Ascending aorta (tissue), 2 donors: Measurements from ENCODE around the gene EIF2B5. TPM values are rescaled to one million over a fixed set of nuclear protein-coding genes. Genes with fewer than 3 reads are reported as not detected.
A peak's percentile ranks its signal among the peaks of the same experiment; 100 is the strongest.

Experiments
- DNase-seq, 2 donors: peaks; one replicate each; pipeline ENCODE4 v3.0.0-alpha.2; 2019; ENCODE audit warnings: low spot score in 2 of 2
- H3K27ac ChIP-seq, 2 donors: fragments of 200-600 bp; sonication (generic); one replicate each; pipeline ENCODE4 v1.5.1; 2016 to 2017; ENCODE audit warnings: mild to moderate bottlenecking in 1 of 2
- H3K27me3 ChIP-seq: fragments of 200-600 bp; sonication (generic); one replicate; pipeline ENCODE4 v1.5.1; 2017
- H3K36me3 ChIP-seq, 2 donors: fragments of 200-600 bp; sonication (generic); one replicate each; pipeline ENCODE4 v1.5.1; 2016
- H3K4me1 ChIP-seq, 2 donors: fragments of 200-600 bp; sonication (generic); one replicate each; pipeline ENCODE4 v1.5.1; 2016 to 2017; ENCODE audit warnings: mild to moderate bottlenecking in 1 of 2
- H3K4me3 ChIP-seq, 2 donors: fragments of 200-600 bp; sonication (generic); one replicate each; pipeline ENCODE4 v1.5.1; 2016 to 2017; ENCODE audit warnings: mild to moderate bottlenecking in 1 of 2
- H3K9me3 ChIP-seq, 2 donors: fragments of 200-600 bp; sonication (generic); one replicate each; pipeline ENCODE4 v1.5.1; 2016
- CTCF ChIP-seq, 3 experiments: fragments of 200-600 bp in 2 of 3; fragments of 450-650 bp in 1 of 3; sonication (generic) in 2 of 3; IDR thresholded peaks; one replicate each; pipeline ENCODE4 v1.5.1; 2016 to 2019; ENCODE audit warnings: antibody characterized with exemption in 3 of 3, mild to moderate bottlenecking in 1 of 3, moderate library complexity in 1 of 3
- intact Hi-C: fragments of 100-400 bp; cut with DNase I; formaldehyde crosslinking; loops from one replicate; pipeline ENCODE4 v1.15.1; 2023
- total RNA-seq: library from RNA; depleted of rRNA; stranded (reverse); fragments of >200 nt; gene quantifications from one replicate; pipeline ENCODE4 v1.1.0, GENCODE V29; 2016

EIF2B5 gene
- total RNA-seq, 1 donor from 2014 or later = 24.7 TPM

- DNase-seq = no peak
- Histone ChIP-seq H3K4me3 (peak overlapping the region; percentile 96 to 97), H3K4me1 (peaks cover 11 to 18% of the 10 kb centered on the region in 2 donors), H3K27me3 (no peaks in the 10 kb centered on the region), H3K27ac (peak overlapping the region; percentile 91 to 96), H3K36me3 (peaks cover 45 to 52% of the 10 kb centered on the region in 2 donors), H3K9me3 (no peaks in the 10 kb centered on the region)
- no peak for TF ChIP-seq CTCF (IDR thresholded peaks at IDR 0.05)
- intact Hi-C loops = loop anchor here (10.0 kb wide), 1 partner anchor 291 kb away; the partner anchor contains the start of gene PARL
Measured at GRCh38 chr3:184175506-184175905, 40.3 kb downstream of the EIF2B5 start.

- Histone ChIP-seq H3K27me3 (no peaks in the 10 kb centered on the region), H3K27ac (peak overlapping the region; percentile 91 to 96), H3K36me3 (peaks cover 45 to 52% of the 10 kb centered on the region in 2 donors), H3K4me1 (peaks cover 11 to 18% of the 10 kb centered on the region in 2 donors), H3K9me3 (no peaks in the 10 kb centered on the region), H3K4me3 (peak overlapping the region; percentile 96 to 97)
- no peak for DNase-seq
- intact Hi-C loops = loop anchor here (1.0 to 10.0 kb wide), 2 partner anchors 10 to 291 kb away; partner anchors contain the start of genes ABCF3 and PARL
- TF ChIP-seq CTCF (IDR thresholded peaks at IDR 0.05) = no peak
Measured at GRCh38 chr3:184175981-184176376, 40.8 kb downstream of the EIF2B5 start.

GRCh38 chr3:184176377-184177330, 41.5 kb downstream of the EIF2B5 start:
- Histone ChIP-seq H3K27ac (peak overlapping the region; percentile 91 to 96), H3K4me3 (peak overlapping the region; percentile 96 to 97), H3K9me3 (no peaks in the 10 kb centered on the region), H3K4me1 (peaks cover 11 to 18% of the 10 kb centered on the region in 2 donors), H3K27me3 (no peaks in the 10 kb centered on the region), H3K36me3 (peaks cover 45 to 52% of the 10 kb centered on the region in 2 donors)
- intact Hi-C loops = loop anchor here (1.0 to 10.0 kb wide), 2 partner anchors 10 to 292 kb away; partner anchors contain the start of genes ABCF3 and PARL
- DNase-seq = peak; percentile 35 to 88
- no peak for TF ChIP-seq CTCF (IDR thresholded peaks at IDR 0.05)

- Histone ChIP-seq H3K9me3 (no peaks in the 10 kb centered on the region), H3K27ac (peak overlapping the region; percentile 91 to 96), H3K27me3 (no peaks in the 10 kb centered on the region), H3K36me3 (peaks cover 50 to 52% of the 10 kb centered on the region in 2 donors), H3K4me1 (peaks cover 11 to 18% of the 10 kb centered on the region in 2 donors), H3K4me3 (peak overlapping the region; percentile 96 to 97)
- no peak for TF ChIP-seq CTCF (IDR thresholded peaks at IDR 0.05)
- intact Hi-C loops = loop anchor here (10.0 kb wide), 1 partner anchor 293 kb away; the partner anchor contains the start of gene PARL
- no peak for DNase-seq
Measured at GRCh38 chr3:184177331-184177731, 42.2 kb downstream of the EIF2B5 start.

- intact Hi-C loops = loop anchor here (10.0 kb wide), 1 partner anchor 293 kb away; the partner anchor contains the start of gene PARL
- peaks cover 55 to 57% of the 10 kb centered on the region in 2 donors for H3K36me3 ChIP-seq
- H3K9me3 ChIP-seq = no peaks in the 10 kb centered on the region
- DNase-seq = peak in 1 of 2 donors; percentile 58
- H3K4me1 ChIP-seq = peaks cover 11 to 18% of the 10 kb centered on the region in 2 donors
- H3K4me3 ChIP-seq = peak overlapping the region in 1 of 2 donors; percentile 97
- peak overlapping the region; percentile 91 to 96 for H3K27ac ChIP-seq
- TF ChIP-seq CTCF (IDR thresholded peaks at IDR 0.05) = no peak
- H3K27me3 ChIP-seq = no peaks in the 10 kb centered on the region
Measured at GRCh38 chr3:184177767-184178306, 42.7 kb downstream of the EIF2B5 start.
